Body of pancreas (tissue), 4 donors: ENCODE data around the gene FLYWCH1. TPM values are rescaled to one million over a fixed set of nuclear protein-coding genes. Genes with fewer than 3 reads are reported as not detected.

Experiments
- ATAC-seq: fragments of 150-250 bp; one replicate; pipeline ENCODE4 v1.9.1; 2016
- DNase-seq, 4 donors: peaks; one replicate each; pipeline ENCODE4 v3.0.0-alpha.2; 2019
- H3K27ac ChIP-seq, 4 donors: fragments of 200-600 bp; sonication (generic); 1 replicate in 3 of 4; 2 replicates in 1 of 4; pipeline versions ENCODE4 v1.5.1 to v1.6.1; 2016 to 2019; ENCODE audit warnings: mild to moderate bottlenecking in 1 of 4, mixed read lengths in 1 of 4, moderate library complexity in 1 of 4
- H3K27me3 ChIP-seq, 2 donors: fragments of 200-600 bp; sonication (generic); one replicate each; pipeline ENCODE4 v1.6.0; 2016; ENCODE audit warnings: mild to moderate bottlenecking in 1 of 2
- H3K36me3 ChIP-seq, 2 donors: fragments of 200-600 bp; sonication (generic); replicated peaks in 1 of 2; 2 replicates each; pipeline ENCODE4 v1.5.1; 2016; ENCODE audit warnings: low read depth in 2 of 2; ENCODE audit not compliant: insufficient read depth in 1 of 2
- H3K4me1 ChIP-seq: fragments of 200-600 bp; sonication (generic); one replicate; pipeline ENCODE4 v1.6.0; 2016
- H3K4me3 ChIP-seq, 2 donors: fragments of 200-600 bp; sonication (generic); 1 replicate in 1 of 2; 2 replicates in 1 of 2; pipeline ENCODE4 v1.5.1; 2016 to 2019
- H3K9me3 ChIP-seq, 3 donors: fragments of 200-600 bp; sonication (generic); 1 replicate in 2 of 3; 2 replicates in 1 of 3; pipeline ENCODE4 v1.5.1; 2016
- POLR2A ChIP-seq, 3 donors: fragments of 450-650 bp; IDR thresholded peaks; one replicate each; pipeline ENCODE4 v1.6.1; 2016; ENCODE audit warnings: antibody characterized with exemption in 3 of 3, mild to moderate bottlenecking in 2 of 3
- WGBS, 2 donors: methylation state at CpG; one replicate each; pipeline ENCODE4 v1.1.5; 2017; 5-methylcytosine and 5-hydroxymethylcytosine counted together
- intact Hi-C: fragments of 100-400 bp; cut with DNase I; formaldehyde crosslinking; loops from one replicate; pipeline ENCODE4 v1.15.1; 2023
- total RNA-seq, 2 donors: library from RNA; depleted of rRNA; stranded (reverse); fragments of >200 nt; gene quantifications; one replicate each; pipeline ENCODE4 v1.1.0, GENCODE V29; 2016
- TF ChIP-seq, protein P1 (sequence below), 7 experiments: fragments of 450-650 bp in 4 of 7; fragments of 200-600 bp in 3 of 7; sonication (generic) in 3 of 7; IDR thresholded peaks; one replicate each; pipeline ENCODE4 v1.5.1; 2016 to 2019; ENCODE audit warnings: antibody characterized with exemption in 7 of 7

Gene FLYWCH1
- total RNA-seq, 2 donors from 2014 or later: 24.6 to 53.7 TPM

DNA sequence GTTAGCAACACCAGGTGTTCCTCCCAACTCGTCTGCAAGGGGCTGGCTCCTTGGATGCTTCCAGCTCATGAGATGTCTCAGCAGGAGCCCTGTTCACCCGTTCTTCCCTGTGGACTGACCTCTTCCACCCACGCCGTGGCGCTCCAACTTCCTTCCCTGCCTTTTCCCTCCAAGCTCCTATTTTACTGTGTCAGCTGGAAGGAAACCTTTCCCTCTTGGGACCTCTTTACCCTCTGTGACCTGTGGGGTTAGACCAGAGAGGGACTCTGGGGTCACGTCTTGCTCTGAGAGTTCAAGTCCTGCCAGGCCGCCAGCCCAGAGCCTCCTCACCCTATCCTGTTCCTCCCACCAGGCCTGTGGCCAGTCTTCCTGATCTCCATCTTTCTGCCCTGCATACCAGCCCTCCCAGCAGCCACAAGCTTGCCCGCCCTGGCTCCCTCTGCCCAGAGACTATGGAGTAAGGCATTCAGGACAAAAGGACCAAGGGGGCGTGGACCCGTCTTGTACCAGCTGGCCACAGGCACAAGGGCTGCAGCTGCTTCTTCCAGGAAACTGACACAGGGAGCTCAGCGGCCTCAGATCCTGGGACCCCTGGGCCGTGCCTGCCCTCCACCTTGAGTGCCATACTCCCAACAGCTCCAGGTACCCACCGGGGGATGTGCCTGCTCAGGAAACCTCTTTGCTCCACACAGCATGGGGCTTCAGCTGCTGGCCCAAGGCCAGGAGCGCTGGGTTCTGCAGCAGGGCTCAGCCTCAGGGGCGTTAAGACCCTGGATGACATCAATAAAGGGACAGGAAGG is 60.5 kb downstream of the FLYWCH1 start:
- Histone ChIP-seq H3K36me3 (no peaks in the 10 kb centered on the region), H3K27ac (no peak overlapping the region), H3K4me3 (no peak overlapping the region), H3K27me3 (peaks cover 0 to 13% of the 10 kb centered on the region in 2 donors), H3K9me3 (no peaks in the 10 kb centered on the region), H3K4me1 (peaks cover 48% of the 10 kb centered on the region)
- ATAC-seq (no peak), DNase-seq (no peak)
- TF ChIP-seq, protein P1, sequence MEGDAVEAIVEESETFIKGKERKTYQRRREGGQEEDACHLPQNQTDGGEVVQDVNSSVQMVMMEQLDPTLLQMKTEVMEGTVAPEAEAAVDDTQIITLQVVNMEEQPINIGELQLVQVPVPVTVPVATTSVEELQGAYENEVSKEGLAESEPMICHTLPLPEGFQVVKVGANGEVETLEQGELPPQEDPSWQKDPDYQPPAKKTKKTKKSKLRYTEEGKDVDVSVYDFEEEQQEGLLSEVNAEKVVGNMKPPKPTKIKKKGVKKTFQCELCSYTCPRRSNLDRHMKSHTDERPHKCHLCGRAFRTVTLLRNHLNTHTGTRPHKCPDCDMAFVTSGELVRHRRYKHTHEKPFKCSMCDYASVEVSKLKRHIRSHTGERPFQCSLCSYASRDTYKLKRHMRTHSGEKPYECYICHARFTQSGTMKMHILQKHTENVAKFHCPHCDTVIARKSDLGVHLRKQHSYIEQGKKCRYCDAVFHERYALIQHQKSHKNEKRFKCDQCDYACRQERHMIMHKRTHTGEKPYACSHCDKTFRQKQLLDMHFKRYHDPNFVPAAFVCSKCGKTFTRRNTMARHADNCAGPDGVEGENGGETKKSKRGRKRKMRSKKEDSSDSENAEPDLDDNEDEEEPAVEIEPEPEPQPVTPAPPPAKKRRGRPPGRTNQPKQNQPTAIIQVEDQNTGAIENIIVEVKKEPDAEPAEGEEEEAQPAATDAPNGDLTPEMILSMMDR (IDR thresholded peaks at IDR 0.05): no peak
- TF ChIP-seq POLR2A (IDR thresholded peaks at IDR 0.05): no peak
- intact Hi-C loops: no loop called here
- WGBS, 2 donors: 81 to 82% methylated on average over 13 to 14 of the region's 15 CpGs

DNA sequence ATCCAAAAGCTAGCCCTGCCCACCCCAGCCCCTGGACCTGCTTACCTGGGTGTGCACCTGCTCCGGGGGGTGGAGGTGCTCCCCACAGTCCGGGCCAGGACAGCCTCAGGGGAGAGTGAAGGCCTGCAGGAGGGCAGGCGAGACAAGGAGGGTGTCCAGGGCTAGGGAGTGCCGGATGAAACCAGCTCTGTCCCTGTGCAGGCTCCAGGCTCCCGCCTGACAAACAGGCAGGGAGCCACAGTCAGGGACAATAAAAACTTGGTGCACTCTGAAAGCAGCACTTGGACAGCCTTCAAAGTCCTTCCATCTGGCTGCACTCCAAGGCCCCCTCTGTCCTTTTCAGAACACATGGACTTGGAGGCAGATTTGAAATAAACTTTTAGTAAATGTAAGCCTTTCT is 61.4 kb downstream of the FLYWCH1 start:
- Histone ChIP-seq H3K4me3 (no peak overlapping the region), H3K36me3 (no peaks in the 10 kb centered on the region), H3K4me1 (peaks cover 50% of the 10 kb centered on the region), H3K9me3 (no peaks in the 10 kb centered on the region), H3K27me3 (peaks cover 0 to 4% of the 10 kb centered on the region in 2 donors), H3K27ac (no peak overlapping the region)
- DNase-seq (no peak), ATAC-seq (no peak)
- TF ChIP-seq POLR2A (IDR thresholded peaks at IDR 0.05): no peak
- TF ChIP-seq, protein P1 (IDR thresholded peaks at IDR 0.05): no peak
- intact Hi-C loops: no loop called here
- WGBS, 2 donors: 61 to 90% methylated on average over 2 to 5 of the region's 5 CpGs

DNA sequence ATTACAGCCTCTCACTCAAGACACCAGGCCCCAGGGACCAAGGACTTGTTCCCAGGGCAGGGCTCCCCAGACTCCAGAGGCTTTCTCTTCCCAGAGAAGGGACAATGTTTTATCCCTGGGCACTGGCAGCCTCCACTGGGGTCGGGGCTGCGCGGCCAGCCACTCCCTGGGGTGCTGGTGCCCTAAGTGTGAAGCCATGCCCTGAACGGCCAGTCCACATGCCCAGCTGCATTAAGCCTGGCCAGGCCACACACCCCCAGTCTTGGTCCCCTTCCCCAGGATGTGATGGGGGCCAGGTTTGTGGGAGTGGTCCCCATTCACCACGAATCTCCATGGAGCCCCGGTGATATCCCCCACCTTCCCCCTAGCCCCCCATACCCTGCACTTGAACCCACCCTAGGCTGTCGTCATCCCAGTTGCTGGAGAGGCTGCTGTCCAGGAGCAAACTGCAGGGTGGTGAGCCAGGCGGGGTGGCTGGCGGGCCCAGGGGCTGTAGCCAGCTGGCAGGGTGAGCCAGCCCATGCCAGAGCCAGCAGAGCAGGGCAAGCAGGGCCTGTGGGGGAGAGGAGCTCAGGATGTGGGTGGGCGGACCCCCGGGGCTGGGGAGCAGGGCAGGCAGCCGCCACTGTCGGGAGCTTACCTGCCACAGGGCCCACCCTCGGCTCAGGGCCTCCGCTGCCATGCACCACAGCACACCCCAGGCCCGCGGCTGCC is 62.0 kb downstream of the FLYWCH1 start:
- intact Hi-C loops: no loop called here
- Histone ChIP-seq H3K4me1 (peaks cover 46% of the 10 kb centered on the region), H3K27me3 (no peaks in the 10 kb centered on the region), H3K36me3 (no peaks in the 10 kb centered on the region), H3K9me3 (no peaks in the 10 kb centered on the region), H3K27ac (no peak overlapping the region), H3K4me3 (no peak overlapping the region)
- 87 to 94% methylated on average over 9 to 15 of the region's 17 CpGs for WGBS, 2 donors
- no peak for DNase-seq
- no peak for ATAC-seq
- no peak for TF ChIP-seq POLR2A (IDR thresholded peaks at IDR 0.05)
- TF ChIP-seq, protein P1 (IDR thresholded peaks at IDR 0.05): no peak

DNA sequence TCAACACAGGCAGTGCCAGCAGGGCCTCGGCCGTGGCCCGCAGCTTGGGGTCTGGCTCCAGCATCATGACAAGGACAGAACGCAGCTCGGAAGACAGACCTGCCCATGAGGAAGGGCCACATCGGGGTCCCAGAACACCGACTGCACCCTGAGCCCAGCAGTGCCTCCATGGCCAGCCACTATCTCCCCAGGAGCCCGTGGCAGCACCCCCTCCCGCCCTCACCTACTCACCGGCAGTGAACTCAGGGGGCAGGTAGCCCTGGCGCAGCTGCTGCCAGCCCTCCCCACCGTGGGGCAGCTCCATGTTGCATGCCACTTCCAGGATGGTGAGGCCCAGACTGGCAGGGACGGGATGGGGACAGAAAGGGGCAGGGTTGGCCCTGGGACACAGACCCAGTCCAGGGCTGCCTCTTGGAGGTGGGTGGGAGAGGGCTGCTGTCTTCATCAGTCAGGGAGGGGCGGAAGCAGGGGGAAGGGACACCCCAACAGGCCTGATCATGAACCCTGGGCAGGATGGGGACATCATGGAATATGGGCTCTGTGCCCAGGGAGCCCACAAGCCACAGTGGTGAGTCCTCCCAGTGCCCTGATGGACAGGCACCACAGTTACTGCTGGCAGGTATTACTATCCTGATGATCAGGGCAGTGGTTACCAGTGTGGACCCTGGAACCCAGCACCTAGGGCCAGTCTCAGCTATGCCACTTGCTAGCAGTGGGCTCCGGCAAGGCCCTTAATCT is 62.8 kb downstream of the FLYWCH1 start:
- no peaks in the 10 kb centered on the region for H3K27me3 ChIP-seq
- no peak overlapping the region for H3K27ac ChIP-seq
- TF ChIP-seq, protein P1 (IDR thresholded peaks at IDR 0.05): no peak
- no peaks in the 10 kb centered on the region for H3K9me3 ChIP-seq
- WGBS, 2 donors: 99 to 100% methylated on average over 1 to 6 of the region's 15 CpGs
- H3K36me3 ChIP-seq: no peaks in the 10 kb centered on the region
- intact Hi-C loops: no loop called here
- H3K4me3 ChIP-seq: no peak overlapping the region
- no peak for ATAC-seq
- DNase-seq: no peak
- peaks cover 44% of the 10 kb centered on the region for H3K4me1 ChIP-seq
